ENCODE results near the gene GPR149.

GRCh38 chr3:154304116-154304786 lies 125.7 kb downstream of the GPR149 start:
- no peak for TF ChIP-seq CTCF (IDR thresholded peaks at IDR 0.05)
- TF ChIP-seq POLR2AphosphoS5 (IDR thresholded peaks at IDR 0.05), result no peak
- TF ChIP-seq POLR2A (IDR thresholded peaks at IDR 0.05), result no peak
